GM18907 (cell line): ENCODE results near the gene AUTS2.
"Not testable (repeated sequence)": the region's sequence is repeated elsewhere in the genome, so short reads cannot be mapped to it uniquely, and the experiment has no call there.

Source experiments
- ATAC-seq: cut with Tn5 transposase; IDR thresholded peaks from one replicate; pipeline ENCODE4 v1.9.1; 2021; ENCODE audit warnings: mild to moderate bottlenecking, moderate library complexity; ENCODE audit not compliant: unreplicated experiment

AUTS2 gene

DNA sequence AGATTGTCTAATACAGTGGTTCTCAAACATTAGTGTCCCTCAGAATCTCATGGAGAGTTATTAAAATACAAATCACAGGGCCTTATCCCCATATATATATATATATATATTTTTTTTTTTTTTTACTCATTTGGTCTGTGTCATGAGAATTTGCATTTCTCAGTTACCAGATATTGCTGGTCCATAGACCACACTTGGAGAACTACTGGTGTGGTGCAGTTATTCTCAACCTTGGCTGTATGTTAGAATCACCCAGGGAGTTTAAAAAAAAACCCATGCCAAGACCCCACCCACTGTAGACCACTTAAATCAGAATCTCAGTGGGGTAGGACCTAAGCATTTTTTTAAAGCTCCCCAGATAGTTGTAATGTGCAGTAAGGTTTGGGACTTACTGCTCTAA is 179.9 kb downstream of the AUTS2 start:
- ATAC-seq, result no peak

GRCh38 chr7:69780379-69780778 is 182.1 kb downstream of the AUTS2 start:
- no peak for ATAC-seq

- no peak for ATAC-seq
These were observed 183.2 kb downstream of the AUTS2 start for GRCh38 chr7:69781412-69781846.

- ATAC-seq, result no peak
These were observed 184.8 kb downstream of the AUTS2 start for GRCh38 chr7:69782917-69783684.

DNA sequence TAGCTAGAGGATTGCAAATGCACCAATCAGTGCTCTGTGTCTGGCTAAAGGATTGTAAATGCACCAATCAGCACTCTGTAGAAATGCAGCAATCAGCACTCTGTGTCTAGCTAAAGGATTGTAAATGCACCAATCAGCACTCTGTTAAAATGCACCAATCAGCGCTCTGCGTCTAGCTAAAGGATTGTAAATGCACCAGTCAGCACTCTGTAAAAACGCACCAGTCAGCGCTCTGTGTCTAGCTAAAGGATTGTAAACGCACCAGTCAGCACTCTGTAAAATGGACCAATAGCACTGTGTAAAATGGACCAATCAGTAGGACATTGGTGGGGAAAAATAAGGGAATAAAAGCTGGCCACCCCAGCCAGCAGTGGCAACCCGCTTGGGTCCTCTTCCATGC is 187.9 kb downstream of the AUTS2 start:
- ATAC-seq, result not testable (repeated sequence)

DNA sequence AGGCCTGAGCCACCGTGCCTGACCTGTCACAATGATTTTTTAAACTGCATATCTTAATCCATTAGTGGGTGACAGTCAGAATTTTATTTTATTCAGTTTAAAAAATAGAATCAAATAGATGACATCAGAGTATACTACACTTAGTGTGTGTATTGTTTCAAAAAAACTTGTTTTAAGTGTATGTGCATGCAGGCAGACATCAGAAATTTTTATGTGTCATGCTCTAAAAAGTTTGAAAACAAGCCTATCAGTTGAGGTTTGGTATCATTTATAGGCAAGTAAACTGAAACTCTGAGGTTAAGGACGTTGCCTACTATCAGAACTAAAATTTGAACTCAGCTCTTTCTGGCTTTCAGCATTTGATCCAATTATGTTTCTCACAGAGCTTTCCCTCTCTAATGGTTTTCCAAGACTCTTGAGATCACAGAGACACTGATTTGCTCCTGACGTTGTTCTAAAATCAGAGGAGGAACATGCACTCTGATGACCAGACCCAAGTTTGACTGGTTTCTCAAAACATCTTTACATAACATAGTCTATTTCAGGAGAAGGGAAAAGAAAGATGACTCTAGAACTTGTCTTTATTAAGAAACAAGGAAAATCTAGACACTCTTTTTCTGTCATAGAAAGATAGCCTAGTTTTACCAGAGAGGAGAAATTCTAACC is 188.6 kb downstream of the AUTS2 start:
- ATAC-seq, result no peak

DNA sequence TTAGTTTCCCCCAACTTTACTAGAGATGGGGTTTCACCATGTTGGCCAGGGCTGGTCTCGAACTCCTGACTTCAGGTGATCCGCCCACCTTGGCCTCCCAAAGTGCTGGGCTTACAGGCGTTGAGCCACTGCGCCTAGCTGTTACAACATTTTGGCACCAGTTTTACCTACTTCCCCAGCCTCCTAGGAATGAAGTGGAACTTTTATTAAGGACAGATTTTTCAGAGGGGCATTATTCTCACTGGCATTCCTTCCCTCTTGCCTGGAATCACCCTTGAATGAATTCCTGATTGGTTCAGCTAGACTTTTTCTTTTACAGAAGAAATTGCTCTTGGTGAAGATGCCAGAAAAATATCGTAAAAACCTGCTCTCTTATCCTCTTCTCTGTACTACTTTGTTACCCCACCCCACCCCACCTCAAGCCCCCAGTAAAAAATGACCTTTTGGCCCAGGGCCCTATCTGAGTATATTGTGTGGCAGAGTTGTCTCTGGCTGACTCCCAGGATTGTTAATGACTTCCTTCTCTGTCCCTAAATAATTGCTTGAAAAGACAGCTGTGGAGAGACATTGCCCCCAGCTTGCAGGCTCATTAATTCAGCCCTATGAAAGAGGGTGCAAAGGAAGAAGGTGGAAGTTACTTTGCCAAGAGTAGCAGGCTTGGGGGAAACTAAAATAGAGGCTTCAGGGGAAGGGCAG is 189.6 kb downstream of the AUTS2 start:
- ATAC-seq, result no peak

DNA sequence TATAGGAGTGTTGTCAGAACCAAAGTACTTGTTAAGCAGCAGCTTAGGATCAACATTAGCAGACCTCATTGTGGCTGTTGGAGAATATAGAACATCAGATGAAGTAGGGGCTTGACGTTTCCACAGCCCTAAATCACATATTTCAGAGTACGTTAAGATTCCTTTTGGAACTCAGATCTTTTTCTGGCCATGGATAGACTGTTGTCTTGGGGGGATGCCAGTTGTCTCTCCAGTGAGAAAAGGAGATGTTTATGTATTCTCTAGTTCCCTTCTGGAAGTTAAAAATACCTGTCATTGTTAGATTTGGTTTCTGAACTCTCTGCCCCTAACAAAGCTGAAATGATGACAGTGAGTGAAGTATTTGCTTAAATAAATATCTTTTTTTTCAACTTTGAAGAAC is 191.3 kb downstream of the AUTS2 start:
- no peak for ATAC-seq

- ATAC-seq, result no peak
These were observed 192.9 kb downstream of the AUTS2 start for GRCh38 chr7:69790977-69791724.

DNA sequence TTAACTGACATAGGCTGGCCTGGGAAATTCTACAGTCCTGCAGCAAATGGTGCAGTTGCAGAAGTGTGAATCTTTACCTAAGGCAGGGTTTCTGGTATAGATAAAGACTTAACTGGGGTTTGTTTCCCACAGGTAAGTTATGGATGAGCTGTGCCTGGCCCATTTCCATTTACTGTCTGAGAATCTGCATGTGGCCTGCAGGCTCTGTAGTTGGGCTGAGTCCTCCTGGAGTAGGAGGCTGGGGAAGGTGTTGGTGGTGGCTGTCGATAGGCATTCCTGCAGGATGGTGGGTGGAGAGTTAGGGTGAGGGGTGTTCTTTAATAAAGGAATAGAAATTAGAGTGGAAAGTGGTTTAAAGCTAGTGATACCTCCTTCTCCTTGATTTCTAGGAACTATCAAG is 193.5 kb downstream of the AUTS2 start:
- ATAC-seq, result no peak

- ATAC-seq, result no peak
These were observed 197.7 kb downstream of the AUTS2 start for GRCh38 chr7:69795932-69796331.

DNA sequence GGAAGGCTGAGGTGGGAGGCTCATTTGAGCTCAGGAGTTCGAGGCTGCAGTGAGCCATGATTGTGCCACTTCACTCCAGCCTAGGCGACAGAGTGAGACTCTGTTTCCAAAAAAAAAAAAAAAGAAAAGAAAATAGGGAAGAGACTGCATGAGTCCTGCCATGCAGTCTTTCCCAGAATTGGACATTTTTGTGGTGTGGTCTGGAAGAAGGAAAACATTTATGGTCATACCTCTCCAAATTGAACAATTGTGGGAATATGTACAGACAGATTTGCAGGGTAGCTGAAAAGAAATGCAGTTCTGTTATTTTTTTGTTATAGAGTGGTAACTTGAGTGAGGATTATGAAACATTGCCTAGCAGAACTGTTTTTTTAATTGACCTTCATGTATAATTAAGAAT is 198.1 kb downstream of the AUTS2 start:
- ATAC-seq, result no peak

DNA sequence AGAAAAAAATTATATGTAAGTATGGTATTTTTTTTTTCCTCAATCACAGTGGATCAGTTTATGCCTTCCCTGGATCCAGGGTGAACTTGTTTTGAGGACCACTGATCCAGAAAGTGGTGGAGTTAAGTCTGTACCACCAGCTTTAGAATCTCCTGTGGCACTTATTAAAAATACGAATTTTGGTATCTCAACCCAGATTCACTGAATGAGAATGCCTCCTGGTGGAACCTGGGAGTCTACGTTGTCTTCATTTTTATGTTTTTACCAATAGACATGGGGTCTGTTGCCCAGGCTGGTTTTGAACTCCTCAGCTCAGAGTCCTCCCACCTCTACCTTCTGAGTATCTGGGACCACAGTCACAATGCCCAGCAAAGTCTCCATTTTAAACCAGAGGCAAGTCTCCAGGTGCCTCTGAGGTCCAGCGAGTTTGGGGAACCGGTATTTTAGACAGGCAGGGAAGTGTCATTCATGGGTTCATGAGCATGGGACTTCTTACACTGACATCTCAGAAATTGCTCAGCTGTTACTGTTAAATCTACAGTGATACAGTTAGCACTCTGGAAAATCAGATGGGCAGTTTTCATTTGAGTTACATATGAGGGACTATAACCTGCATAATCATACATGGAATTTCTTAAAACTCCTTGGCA is 200.9 kb downstream of the AUTS2 start:
- no peak for ATAC-seq

DNA sequence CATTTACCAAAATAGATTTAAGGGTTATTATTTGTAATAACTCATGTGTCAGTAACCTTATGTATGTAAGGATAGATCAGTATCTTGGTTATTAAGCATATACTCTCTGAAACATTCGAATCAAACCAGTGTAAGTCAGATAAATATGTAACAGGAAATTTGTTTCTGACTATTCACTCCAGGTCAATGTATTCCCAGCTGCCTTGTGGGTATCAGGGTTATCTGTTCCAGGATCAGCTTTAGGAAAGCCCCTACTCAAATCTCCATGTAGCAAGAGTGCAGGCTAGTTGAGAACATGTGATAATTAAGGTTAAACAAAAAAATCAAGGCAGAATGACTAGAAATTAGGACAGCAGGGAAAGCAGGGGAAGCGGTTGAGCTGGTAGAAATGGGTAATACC is 201.7 kb downstream of the AUTS2 start:
- no peak for ATAC-seq

DNA sequence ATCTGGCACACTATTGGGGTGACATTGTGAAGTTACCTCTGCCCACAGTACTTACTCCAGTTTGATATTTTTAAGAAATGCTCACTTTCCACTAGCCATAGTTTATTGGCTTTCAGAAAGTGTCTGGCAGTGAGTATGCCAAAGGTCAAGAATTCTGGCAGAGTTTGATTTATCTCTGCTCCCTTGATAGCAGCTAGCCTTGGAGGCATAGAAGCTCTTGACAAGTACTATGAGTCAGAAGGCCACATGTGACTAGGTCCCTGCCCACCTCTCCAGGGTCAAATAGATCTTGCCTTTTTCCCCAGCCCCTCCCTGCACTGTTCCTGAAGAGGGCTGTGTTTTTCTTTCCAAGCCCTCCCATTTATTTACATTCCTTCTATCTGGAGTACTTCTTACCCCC is 202.2 kb downstream of the AUTS2 start:
- no peak for ATAC-seq

GRCh38 chr7:69801729-69802682 is 203.7 kb downstream of the AUTS2 start:
- no peak for ATAC-seq

DNA sequence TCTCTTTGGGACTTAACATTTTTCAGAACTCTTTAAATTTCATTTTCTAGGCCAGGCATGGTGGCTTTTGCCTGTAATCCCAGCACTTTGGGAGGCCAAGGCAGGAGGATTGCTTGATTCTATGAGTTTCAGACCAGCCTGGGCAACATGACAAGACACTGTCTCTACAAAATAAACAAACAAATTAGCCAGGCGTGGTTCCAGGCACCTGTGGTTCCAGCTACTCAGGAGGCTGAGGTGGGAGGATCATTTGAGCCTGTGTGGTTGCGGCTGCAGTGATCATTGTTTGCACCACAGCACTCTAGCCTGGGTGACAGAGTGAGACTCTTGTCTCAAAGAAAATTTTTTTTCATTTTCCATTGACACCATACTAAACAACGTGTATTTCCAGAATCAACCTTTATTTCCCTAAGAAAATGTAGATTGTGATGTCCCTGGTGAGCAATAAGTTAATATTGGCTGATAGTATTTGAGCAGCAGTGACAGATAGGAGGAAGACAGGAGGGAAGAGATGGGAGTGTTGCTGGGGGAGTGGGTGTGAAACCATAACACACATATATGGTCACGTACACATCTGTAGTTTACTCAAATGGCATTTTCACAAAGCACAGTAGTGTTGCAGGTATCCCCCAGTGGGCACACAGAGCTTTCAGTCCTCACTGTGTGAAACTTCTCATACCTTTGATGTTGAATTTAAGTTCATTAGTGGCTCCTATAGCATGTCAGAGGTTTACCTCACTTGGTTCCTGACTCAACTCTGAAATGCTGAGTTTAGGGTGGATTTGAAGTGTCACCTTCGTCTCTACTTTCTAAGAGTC is 205.6 kb downstream of the AUTS2 start:
- ATAC-seq, result peak; percentile 97

DNA sequence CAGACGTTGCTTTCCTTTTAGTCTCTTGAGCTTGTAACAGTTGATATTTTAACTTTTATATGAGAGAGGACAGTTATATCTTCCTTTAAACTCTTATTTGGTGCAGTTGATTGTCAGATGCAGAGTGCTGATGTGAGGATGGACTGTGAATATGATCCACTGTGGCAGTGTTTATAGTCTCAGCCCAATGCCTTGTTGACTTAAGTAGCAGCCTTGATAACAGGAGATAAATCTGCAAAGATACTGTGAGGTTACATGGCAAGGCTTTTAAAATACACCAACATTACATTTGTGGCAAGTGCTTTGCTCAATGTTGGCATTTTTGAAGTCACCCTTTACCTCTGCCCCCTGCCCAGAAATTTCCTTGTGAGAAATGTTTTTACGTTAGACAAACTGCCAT is 206.7 kb downstream of the AUTS2 start:
- no peak for ATAC-seq

- ATAC-seq, result no peak
These were observed 210.1 kb downstream of the AUTS2 start for GRCh38 chr7:69808391-69808790.
